Measurements from ENCODE around the gene C2orf72.

The C2orf72 gene

GRCh38 chr2:231001036-231001435 is 36.3 kb upstream of the C2orf72 start:
- no peaks in the 10 kb centered on the region for H3F3A ChIP-seq (ENCODE audit: low read depth)
- no peak overlapping the region for H3K9ac ChIP-seq (ENCODE audit: low read depth, low read length, poor library complexity, severe bottlenecking)
- no peaks in the 10 kb centered on the region for H3K79me2 ChIP-seq (ENCODE audit: insufficient read depth, low read length)
- no peak overlapping the region for H2AFZ ChIP-seq (ENCODE audit: low read length)
- H3K27me3 ChIP-seq (ENCODE audit: insufficient read depth, low read length, poor library complexity, severe bottlenecking), result peaks cover 4% of the 10 kb centered on the region
- no peaks in the 10 kb centered on the region for H4K20me1 ChIP-seq (ENCODE audit: insufficient read depth, low read length, poor library complexity, severe bottlenecking)
- H3K4me3 ChIP-seq (ENCODE audit: low read length, poor library complexity, severe bottlenecking), result no peak overlapping the region
- no peaks in the 10 kb centered on the region for H3K4me1 ChIP-seq (ENCODE audit: insufficient read depth, low read length, poor library complexity, severe bottlenecking)
- TF ChIP-seq CTCF (conservative IDR thresholded peaks at IDR 0.05; ENCODE audit: low read length) (no peak), EZH2phosphoT487 (IDR thresholded peaks at IDR 0.05; ENCODE audit: borderline replicate concordance) (no peak)
- no peaks in the 10 kb centered on the region for H3K36me3 ChIP-seq (ENCODE audit: insufficient read depth, low read length)
- H3K9me3 ChIP-seq (ENCODE audit: insufficient read depth, low read depth, low read length), result no peaks in the 10 kb centered on the region
- H3K4me2 ChIP-seq (ENCODE audit: low read depth, low read length, poor library complexity, severe bottlenecking), result no peak overlapping the region
- no peaks in the 10 kb centered on the region for H3K9me2 ChIP-seq (replicated peaks; ENCODE audit: low read depth, low read length)

GRCh38 chr2:231001921-231002320 is 35.4 kb upstream of the C2orf72 start:
- Histone ChIP-seq H3K9me2 (replicated peaks; ENCODE audit: low read depth, low read length) (no peaks in the 10 kb centered on the region), H2AFZ (ENCODE audit: low read length) (no peak overlapping the region), H3K9ac (ENCODE audit: low read depth, low read length, poor library complexity, severe bottlenecking) (no peak overlapping the region), H3F3A (ENCODE audit: low read depth) (no peaks in the 10 kb centered on the region), H3K9me3 (ENCODE audit: insufficient read depth, low read depth, low read length) (no peaks in the 10 kb centered on the region), H3K27me3 (ENCODE audit: insufficient read depth, low read length, poor library complexity, severe bottlenecking) (peaks cover 4% of the 10 kb centered on the region), H3K4me3 (ENCODE audit: low read length, poor library complexity, severe bottlenecking) (no peak overlapping the region), H4K20me1 (ENCODE audit: insufficient read depth, low read length, poor library complexity, severe bottlenecking) (no peaks in the 10 kb centered on the region), H3K4me2 (ENCODE audit: low read depth, low read length, poor library complexity, severe bottlenecking) (no peak overlapping the region), H3K4me1 (ENCODE audit: insufficient read depth, low read length, poor library complexity, severe bottlenecking) (no peaks in the 10 kb centered on the region), H3K79me2 (ENCODE audit: insufficient read depth, low read length) (no peaks in the 10 kb centered on the region), H3K36me3 (ENCODE audit: insufficient read depth, low read length) (no peaks in the 10 kb centered on the region)
- TF ChIP-seq CTCF (conservative IDR thresholded peaks at IDR 0.05; ENCODE audit: low read length), result no peak
- no peak for TF ChIP-seq EZH2phosphoT487 (IDR thresholded peaks at IDR 0.05; ENCODE audit: borderline replicate concordance)

GRCh38 chr2:231002641-231003040 is 34.7 kb upstream of the C2orf72 start:
- Histone ChIP-seq H3K9me2 (replicated peaks; ENCODE audit: low read depth, low read length) (no peaks in the 10 kb centered on the region), H3K9me3 (ENCODE audit: insufficient read depth, low read depth, low read length) (no peaks in the 10 kb centered on the region), H3K4me1 (ENCODE audit: insufficient read depth, low read length, poor library complexity, severe bottlenecking) (no peaks in the 10 kb centered on the region), H4K20me1 (ENCODE audit: insufficient read depth, low read length, poor library complexity, severe bottlenecking) (no peaks in the 10 kb centered on the region), H2AFZ (ENCODE audit: low read length) (no peak overlapping the region), H3K36me3 (ENCODE audit: insufficient read depth, low read length) (no peaks in the 10 kb centered on the region), H3K79me2 (ENCODE audit: insufficient read depth, low read length) (no peaks in the 10 kb centered on the region), H3K4me2 (ENCODE audit: low read depth, low read length, poor library complexity, severe bottlenecking) (no peak overlapping the region), H3K27me3 (ENCODE audit: insufficient read depth, low read length, poor library complexity, severe bottlenecking) (peaks cover 4% of the 10 kb centered on the region), H3K9ac (ENCODE audit: low read depth, low read length, poor library complexity, severe bottlenecking) (no peak overlapping the region), H3K4me3 (ENCODE audit: low read length, poor library complexity, severe bottlenecking) (no peak overlapping the region), H3F3A (ENCODE audit: low read depth) (no peaks in the 10 kb centered on the region)
- TF ChIP-seq CTCF (conservative IDR thresholded peaks at IDR 0.05; ENCODE audit: low read length) (no peak), EZH2phosphoT487 (IDR thresholded peaks at IDR 0.05; ENCODE audit: borderline replicate concordance) (no peak)
